Loucy (cell line): ENCODE data around the gene CACNA1D.

Experiments
- CTCF ChIP-seq: fragments of 200-600 bp; sonication (generic); conservative IDR thresholded peaks from 2 replicates; pipeline ENCODE4 v1.5.1; 2014; ENCODE audit warnings: mild to moderate bottlenecking, antibody characterized with exemption, low read length
- EZH2phosphoT487 ChIP-seq: fragments of 200-600 bp; IDR thresholded peaks from 2 replicates; pipeline ENCODE4 v1.6.1; 2018; ENCODE audit warnings: antibody characterized with exemption, mild to moderate bottlenecking, moderate library complexity, borderline replicate concordance

- TF ChIP-seq CTCF (no peak), EZH2phosphoT487 (no peak)
Observed at GRCh38 chr3:53818221-53819162, 324.1 kb downstream of the CACNA1D start.
